Measurements from ENCODE around the gene KRT36.

DNA sequence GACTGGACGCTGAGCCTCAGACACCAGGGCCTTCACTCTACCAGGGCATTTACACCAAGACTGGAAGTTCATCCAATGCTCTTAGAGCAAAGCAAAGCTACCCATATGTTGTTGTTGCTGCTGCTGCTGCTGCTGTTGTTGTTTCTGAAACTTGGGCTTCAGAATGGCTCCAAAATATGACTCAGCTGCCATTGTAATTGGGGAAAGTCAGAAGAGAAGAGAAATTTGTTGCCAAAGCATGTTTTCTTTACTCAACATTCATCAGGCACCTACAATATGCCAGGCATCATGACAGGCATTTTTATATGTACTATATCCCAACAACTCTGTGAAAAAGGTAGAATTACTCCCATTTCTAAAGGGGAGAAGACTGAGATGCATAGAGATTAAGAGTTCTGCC, 34.5 kb downstream of the KRT36 start:
- TF ChIP-seq POLR2AphosphoS5 (IDR thresholded peaks at IDR 0.05; ENCODE audit: low read depth, low read length) (no peak), TAF1 (IDR thresholded peaks at IDR 0.05; ENCODE audit: low read depth, low read length) (no peak)

Data from GM12891 (cell line).